Common myeloid progenitor, CD34-positive (primary cell): Measurements from ENCODE around the gene ASTN2.

Experiments used
- CTCF ChIA-PET: fragments of 350-600 bp; sonication (Branson Sonifier 250); formaldehyde crosslinking; loops from one replicate; lab custom pipeline; 2021; ENCODE audit warnings: antibody characterized with exemption; lab: Charles Lee
- POLR2A ChIA-PET: fragments of 350-600 bp; sonication (Branson Sonifier 250); formaldehyde crosslinking; loops from one replicate; lab custom pipeline; 2021; ENCODE audit warnings: antibody characterized with exemption; lab: Charles Lee
- DNase-seq, 3 donors: peaks; one replicate each; pipeline versions ENCODE4 v3.0.0 to v3.0.0-alpha.2; 2013
- H3K27ac ChIP-seq, 2 experiments: 1 replicate in 1 of 2; 2 replicates in 1 of 2; pipeline ENCODE4 v1.7.0; 2013; ENCODE audit warnings: inconsistent platforms in 2 of 2, low read length in 2 of 2, mild to moderate bottlenecking in 2 of 2, low read depth in 1 of 2, moderate library complexity in 1 of 2; ENCODE audit not compliant: severe bottlenecking in 2 of 2, insufficient read depth in 1 of 2, poor library complexity in 1 of 2
- H3K27me3 ChIP-seq, 5 experiments: replicated peaks in 2 of 5; 1 replicate in 3 of 5; 2 replicates in 2 of 5; pipeline versions ENCODE4 v1.6.1 to v1.7.0; 2013; ENCODE audit warnings: low read length in 4 of 5, mild to moderate bottlenecking in 2 of 5, moderate library complexity in 2 of 5, inconsistent platforms in 1 of 5; ENCODE audit not compliant: insufficient read depth in 5 of 5, control insufficient read depth in 4 of 5
- H3K36me3 ChIP-seq, 4 experiments: 1 replicate in 2 of 4; 2 replicates in 2 of 4; pipeline versions ENCODE4 v1.6.1 to v1.7.0; 2013; ENCODE audit warnings: low read length in 3 of 4, control low read depth in 1 of 4, mild to moderate bottlenecking in 1 of 4; ENCODE audit not compliant: control insufficient read depth in 4 of 4, insufficient read depth in 4 of 4
- H3K4me1 ChIP-seq, 4 experiments: 1 replicate in 3 of 4; 2 replicates in 1 of 4; pipeline versions ENCODE4 v1.6.1 to v1.7.1; 2013; ENCODE audit warnings: low read length in 3 of 4, mild to moderate bottlenecking in 3 of 4, control low read depth in 1 of 4, inconsistent platforms in 1 of 4, moderate library complexity in 1 of 4; ENCODE audit not compliant: control insufficient read depth in 4 of 4, insufficient read depth in 4 of 4; ENCODE audit errors: control extremely low read depth in 1 of 4
- H3K4me3 ChIP-seq, 7 experiments: 1 replicate in 4 of 7; 2 replicates in 3 of 7; pipeline versions ENCODE4 v1.5.1 to v1.7.0; 2013; ENCODE audit warnings: mild to moderate bottlenecking in 7 of 7, low read length in 6 of 7, moderate library complexity in 6 of 7, inconsistent platforms in 2 of 7, low read depth in 2 of 7, control low read depth in 1 of 7; ENCODE audit not compliant: insufficient read depth in 4 of 7, control insufficient read depth in 1 of 7; ENCODE audit errors: extremely low read depth in 1 of 7
- H3K9me3 ChIP-seq, 5 experiments: 1 replicate in 4 of 5; 2 replicates in 1 of 5; pipeline versions ENCODE4 v1.6.1 to v1.7.1; 2013; ENCODE audit warnings: low read length in 4 of 5, mild to moderate bottlenecking in 2 of 5, inconsistent platforms in 1 of 5, low read depth in 1 of 5, moderate library complexity in 1 of 5; ENCODE audit not compliant: control insufficient read depth in 4 of 5, insufficient read depth in 2 of 5; ENCODE audit errors: control extremely low read depth in 1 of 5
- WGBS: methylation state at CpG from one replicate; pipeline ENCODE4 v1.1.5; 2013; ENCODE audit not compliant: insufficient coverage; 5-methylcytosine and 5-hydroxymethylcytosine counted together

The ASTN2 gene

GRCh38 chr9:117214416-117214815 lies 200.4 kb downstream of the ASTN2 start:
- Histone ChIP-seq H3K27me3 (no peaks in the 10 kb centered on the region), H3K9me3 (no peaks in the 10 kb centered on the region), H3K27ac (no peak overlapping the region), H3K36me3 (no peaks in the 10 kb centered on the region), H3K4me1 (no peaks in the 10 kb centered on the region), H3K4me3 (no peak overlapping the region)
- no peak for DNase-seq
- POLR2A ChIA-PET: no interaction called here
- 96% methylated on average over 23 of the region's 23 CpGs for WGBS
- CTCF ChIA-PET: no interaction called here

GRCh38 chr9:117211280-117211679 lies 203.6 kb downstream of the ASTN2 start:
- Histone ChIP-seq H3K36me3 (no peaks in the 10 kb centered on the region), H3K4me3 (no peak overlapping the region), H3K4me1 (no peaks in the 10 kb centered on the region), H3K9me3 (peaks cover 2 to 8% (median 5%) of the 10 kb centered on the region in 5 experiments), H3K27me3 (no peaks in the 10 kb centered on the region), H3K27ac (no peak overlapping the region)
- CTCF ChIA-PET: no interaction called here
- DNase-seq: no peak
- POLR2A ChIA-PET: no interaction called here
- WGBS: 0% methylated on average over 1 of the region's 3 CpGs

DNA sequence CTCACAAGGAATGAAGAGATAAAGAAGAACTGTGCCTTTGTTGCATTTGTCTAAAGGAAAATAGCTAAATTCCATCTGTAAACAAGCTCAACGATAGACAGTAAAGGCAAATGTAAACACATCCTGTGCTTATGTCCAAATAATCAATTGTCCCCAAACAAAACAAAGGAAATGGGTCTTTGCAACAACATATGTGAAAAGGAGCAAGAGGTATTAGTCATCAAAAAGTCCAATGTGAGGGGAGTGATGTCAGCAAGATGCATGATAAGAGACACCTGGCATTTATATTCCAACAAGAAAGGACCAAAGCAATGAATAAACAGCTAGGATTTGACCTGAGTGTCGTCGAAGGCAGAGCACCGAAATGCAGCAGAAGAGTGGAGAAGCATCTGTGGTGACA lies 209.1 kb downstream of the ASTN2 start:
- no CpG with 5 or more reads among the region's 4 CpGs for WGBS
- POLR2A ChIA-PET: no interaction called here
- no peak overlapping the region for H3K27ac ChIP-seq
- H3K9me3 ChIP-seq: peaks cover 2 to 9% (median 6%) of the 10 kb centered on the region in 5 experiments
- DNase-seq: no peak
- H3K36me3 ChIP-seq: no peaks in the 10 kb centered on the region
- CTCF ChIA-PET: no interaction called here
- H3K4me3 ChIP-seq: no peak overlapping the region
- H3K27me3 ChIP-seq: no peaks in the 10 kb centered on the region
- H3K4me1 ChIP-seq: no peaks in the 10 kb centered on the region

- DNase-seq: no peak
- ChIA-PET POLR2A (no interaction called here), CTCF (no interaction called here)
- Histone ChIP-seq H3K27me3 (no peaks in the 10 kb centered on the region), H3K9me3 (peaks cover 2 to 9% (median 6%) of the 10 kb centered on the region in 5 experiments), H3K4me3 (no peak overlapping the region), H3K27ac (no peak overlapping the region), H3K36me3 (no peaks in the 10 kb centered on the region), H3K4me1 (no peaks in the 10 kb centered on the region)
- no CpG with 5 or more reads among the region's 1 CpG for WGBS
Measured at GRCh38 chr9:117204971-117205370, 209.9 kb downstream of the ASTN2 start.

DNA sequence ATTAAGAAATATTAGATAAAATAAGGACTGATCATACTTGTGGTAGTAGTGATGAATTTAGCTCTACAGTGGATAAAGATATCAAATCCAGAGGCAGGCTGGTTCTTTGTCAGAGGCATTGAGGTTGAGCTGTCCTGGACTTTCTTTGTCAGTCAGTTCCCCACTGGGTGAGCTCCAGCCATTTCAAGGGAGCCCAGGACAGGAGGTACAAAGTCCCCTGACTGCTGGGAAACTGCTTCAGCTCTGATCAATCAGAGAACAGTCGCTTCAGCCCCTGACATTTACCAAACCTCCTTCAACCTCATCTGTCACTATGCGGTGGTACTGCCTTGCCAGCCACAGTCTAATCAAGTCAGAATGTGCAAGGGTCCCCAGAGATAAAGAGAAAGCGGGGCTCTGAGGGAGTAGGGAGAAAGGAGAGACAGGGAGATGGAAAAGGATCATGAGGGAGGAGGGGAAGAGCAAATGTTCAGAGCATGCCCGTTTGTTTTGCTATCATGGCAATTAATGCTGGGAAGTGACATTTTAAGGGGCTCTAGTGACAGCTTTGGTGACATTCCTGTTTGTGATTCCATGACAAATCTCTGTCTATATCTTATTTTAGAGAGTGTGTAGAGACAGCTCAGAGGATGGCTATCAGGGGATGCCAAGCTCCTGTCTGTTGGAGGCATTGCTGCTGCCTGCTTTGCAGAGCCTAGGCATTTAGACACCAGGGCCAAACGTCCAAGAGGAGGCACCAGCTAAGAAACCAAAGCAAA lies 223.2 kb downstream of the ASTN2 start:
- DNase-seq: no peak
- no peak overlapping the region for H3K4me3 ChIP-seq
- no peaks in the 10 kb centered on the region for H3K36me3 ChIP-seq
- no peaks in the 10 kb centered on the region for H3K27me3 ChIP-seq
- H3K4me1 ChIP-seq: no peaks in the 10 kb centered on the region
- ChIA-PET POLR2A (no interaction called here), CTCF (no interaction called here)
- whole genome bisulfite sequencing: 58% methylated on average over 2 of the region's 5 CpGs
- H3K27ac ChIP-seq: no peak overlapping the region
- H3K9me3 ChIP-seq: peaks cover 0 to 5% (median 0%) of the 10 kb centered on the region in 5 experiments

GRCh38 chr9:117189121-117189520 lies 225.7 kb downstream of the ASTN2 start:
- H3K4me3 ChIP-seq: no peak overlapping the region
- H3K36me3 ChIP-seq: no peaks in the 10 kb centered on the region
- H3K9me3 ChIP-seq: no peaks in the 10 kb centered on the region
- DNase-seq: no peak
- ChIA-PET CTCF (no interaction called here), POLR2A (no interaction called here)
- H3K4me1 ChIP-seq: no peaks in the 10 kb centered on the region
- WGBS: no CpG with 5 or more reads among the region's 3 CpGs
- no peaks in the 10 kb centered on the region for H3K27me3 ChIP-seq
- H3K27ac ChIP-seq: no peak overlapping the region

DNA sequence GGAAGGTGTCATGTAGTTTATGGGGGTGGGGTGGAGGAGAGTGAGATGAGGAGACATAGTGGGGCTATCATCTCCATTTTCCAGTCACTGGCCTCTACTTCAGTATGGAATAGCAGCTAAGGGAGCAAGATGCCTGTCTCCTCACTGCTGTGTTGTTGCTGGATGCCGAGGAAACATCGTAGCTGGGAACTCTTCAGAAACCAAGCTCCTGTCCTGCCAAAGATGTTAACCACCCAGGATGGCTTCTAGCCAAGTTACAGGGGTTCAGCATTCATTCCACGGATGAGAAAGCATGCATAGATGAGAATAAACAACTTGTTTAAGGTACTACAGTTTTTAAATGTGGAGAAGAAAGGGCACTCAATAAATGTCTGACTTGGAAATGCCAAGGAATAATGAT lies 226.5 kb downstream of the ASTN2 start:
- Histone ChIP-seq H3K27ac (no peak overlapping the region), H3K36me3 (no peaks in the 10 kb centered on the region), H3K9me3 (no peaks in the 10 kb centered on the region), H3K27me3 (no peaks in the 10 kb centered on the region), H3K4me1 (no peaks in the 10 kb centered on the region), H3K4me3 (no peak overlapping the region)
- POLR2A ChIA-PET: no interaction called here
- DNase-seq: no peak
- CTCF ChIA-PET: no interaction called here
- 90% methylated on average over 3 of the region's 3 CpGs for WGBS
